NCI-H446 treated with DMSO at 0.1 percent for 48 hours (cell line): ENCODE results near the gene KCNG4.

Experiments
- DNase-seq: peaks from one replicate; lab custom pipeline; 2025; lab: John Stamatoyannopoulos, UW

The KCNG4 gene

DNA sequence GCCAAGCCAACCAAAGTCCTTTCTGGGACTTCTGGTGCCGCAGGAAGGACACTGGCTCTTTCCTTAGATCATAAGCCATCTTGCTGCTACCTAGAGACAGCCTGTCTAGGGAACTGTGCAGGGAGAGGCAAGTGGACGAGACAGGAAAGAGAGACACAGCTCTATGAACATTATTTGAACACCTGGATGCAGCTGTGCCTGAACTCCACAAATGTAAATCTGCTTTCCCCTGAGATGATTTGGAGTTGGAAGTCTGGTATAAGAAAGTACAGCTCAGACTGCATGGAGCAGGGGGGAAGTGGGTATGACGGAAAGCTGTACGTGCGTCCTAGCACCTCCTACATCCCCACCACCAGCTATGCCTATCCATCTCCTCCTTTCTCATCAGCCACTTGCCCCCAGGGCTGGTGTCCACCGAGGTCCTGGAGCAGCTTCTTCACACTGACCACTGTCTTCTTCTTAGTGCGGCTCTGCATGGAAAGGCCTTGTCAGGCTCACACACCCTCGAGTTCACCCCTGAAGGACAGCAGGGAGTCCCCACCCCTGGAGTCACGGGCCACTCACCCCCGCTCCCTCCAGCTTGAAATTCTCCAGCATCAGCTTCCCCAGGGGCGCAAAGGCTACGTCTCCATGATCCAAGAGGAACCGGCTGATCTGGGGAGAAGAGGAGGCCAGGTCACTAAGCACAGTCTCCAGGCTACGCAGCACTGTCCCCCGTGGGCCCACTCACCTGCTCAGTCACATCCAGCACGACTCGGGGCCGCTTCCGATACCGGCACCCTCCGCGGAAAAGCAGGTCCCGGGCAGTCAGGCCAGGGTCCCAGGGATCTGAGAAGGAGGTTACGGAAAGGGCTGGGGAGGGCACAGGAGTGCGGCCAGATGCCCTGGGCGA is 56.9 kb downstream of the KCNG4 start:
- DNase-seq, result no peak

DNA sequence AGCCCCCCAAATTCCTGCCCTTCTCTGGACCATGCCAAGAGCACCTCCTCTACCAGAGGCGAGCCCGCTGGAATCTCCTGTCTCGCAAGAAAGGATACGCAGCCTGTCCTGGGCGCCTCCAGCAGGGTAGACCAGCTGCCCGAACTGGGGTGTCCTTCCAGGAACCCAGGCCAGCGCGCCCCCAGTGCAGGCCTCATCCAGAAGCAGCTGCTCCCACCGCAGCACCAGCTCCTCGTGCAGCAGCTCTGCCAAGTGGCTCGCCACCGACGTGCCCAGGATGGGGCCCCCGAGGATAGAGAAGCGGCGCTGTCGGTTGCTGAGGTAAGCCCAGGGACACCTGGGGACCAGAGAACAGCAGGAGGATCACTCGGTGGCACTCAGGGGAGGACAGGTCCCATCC is 57.7 kb downstream of the KCNG4 start:
- no peak for DNase-seq

DNA sequence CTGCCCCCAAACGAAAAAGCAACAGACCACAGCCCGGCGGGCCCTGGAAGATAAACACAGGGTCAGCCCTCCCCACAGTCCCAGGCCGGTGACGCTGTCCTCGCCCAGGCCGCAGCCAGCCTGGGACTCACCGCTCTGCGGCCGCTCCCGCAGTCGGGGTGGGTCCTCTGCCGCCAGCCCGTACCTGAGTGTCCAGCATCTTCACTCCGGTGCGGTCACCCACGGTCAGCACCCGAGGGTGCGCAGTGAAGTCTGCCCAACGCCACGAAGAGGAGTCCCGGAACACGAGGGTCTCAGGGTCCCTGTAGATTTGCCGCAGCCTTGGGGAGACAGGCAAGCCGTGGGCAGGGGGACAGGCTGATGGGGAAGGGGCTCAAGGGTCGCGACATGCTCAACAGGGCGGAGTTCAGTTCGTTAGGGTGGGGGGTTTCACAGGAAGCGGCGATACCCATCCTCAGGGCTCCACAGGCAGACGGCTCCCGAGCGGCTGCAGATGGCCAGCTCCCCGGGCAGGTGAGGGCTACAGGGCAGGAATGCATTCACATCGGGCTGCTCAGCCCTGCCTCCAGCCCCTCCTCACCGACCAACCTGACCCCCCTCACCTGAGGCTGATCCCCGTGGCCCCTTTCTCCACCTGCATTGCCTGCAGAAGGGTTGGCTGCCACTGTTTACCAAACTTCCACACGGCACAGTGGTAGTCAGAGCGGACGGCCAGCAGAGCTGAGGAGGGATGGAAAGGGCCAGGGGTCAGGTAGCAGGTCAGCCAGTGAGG is 58.5 kb downstream of the KCNG4 start:
- no peak for DNase-seq

DNA sequence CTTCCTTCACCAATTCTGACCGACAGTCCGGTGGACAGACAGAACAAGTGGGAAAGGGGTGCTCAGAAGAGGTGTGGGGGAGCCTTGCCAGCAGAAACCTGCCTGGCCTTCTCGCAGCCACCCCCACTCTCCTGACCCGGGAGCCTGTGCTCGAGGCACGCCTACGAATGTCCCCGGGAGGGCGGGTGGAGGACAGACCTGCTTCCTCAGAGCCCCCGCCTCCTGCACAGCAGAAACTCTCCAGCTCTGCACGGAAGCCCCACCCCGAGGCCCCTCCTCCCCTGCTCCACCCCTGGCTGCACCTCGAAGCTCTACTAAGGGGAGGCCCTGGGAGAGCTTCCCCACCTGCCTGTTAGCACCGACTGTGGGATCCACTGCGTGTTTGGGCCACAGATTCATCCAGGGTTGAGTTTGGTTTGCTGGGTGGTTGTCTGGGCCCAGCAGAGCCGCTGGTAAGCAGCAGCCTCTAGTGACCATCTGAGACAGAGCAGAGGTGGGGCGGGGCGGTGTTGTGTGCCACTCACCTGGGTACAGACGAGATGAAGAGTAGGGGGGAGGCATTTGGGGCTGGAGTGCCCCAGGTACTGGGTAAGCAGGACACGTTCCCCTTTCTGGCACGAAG is 59.2 kb downstream of the KCNG4 start:
- no peak for DNase-seq

GRCh38 chr16:84179612-84180320 is 60.0 kb downstream of the KCNG4 start:
- no peak for DNase-seq

GRCh38 chr16:84178892-84179611 is 60.8 kb downstream of the KCNG4 start:
- no peak for DNase-seq

DNA sequence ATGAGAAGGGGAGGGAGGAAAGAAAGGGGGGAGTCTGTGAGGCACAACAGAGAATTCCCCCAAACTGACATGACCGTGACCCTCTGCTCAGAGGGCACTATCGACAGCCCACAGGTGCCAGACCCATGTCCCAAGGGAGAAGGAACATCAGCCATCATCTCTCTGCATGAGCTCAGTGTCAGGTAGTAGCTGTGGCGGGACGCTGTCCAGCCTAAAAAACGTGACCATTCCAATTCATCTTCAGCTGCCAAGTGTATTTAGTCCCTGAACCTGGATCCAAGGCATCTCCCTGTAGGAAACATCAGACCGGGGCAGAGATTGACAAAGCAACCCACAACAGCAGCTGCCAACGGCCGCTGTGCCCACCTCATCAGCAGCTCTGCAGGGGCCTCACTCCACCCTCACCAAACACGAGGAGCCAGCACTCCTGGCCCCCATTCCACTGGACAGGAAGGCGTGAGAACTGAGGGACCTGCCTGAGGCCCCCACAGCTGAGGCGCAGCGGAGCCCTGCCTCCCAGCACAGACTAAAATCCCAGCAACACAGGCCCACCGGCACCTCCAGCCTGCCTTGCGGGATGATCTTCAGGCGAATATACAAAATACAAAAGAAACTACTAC is 61.6 kb downstream of the KCNG4 start:
- DNase-seq, result no peak

DNA sequence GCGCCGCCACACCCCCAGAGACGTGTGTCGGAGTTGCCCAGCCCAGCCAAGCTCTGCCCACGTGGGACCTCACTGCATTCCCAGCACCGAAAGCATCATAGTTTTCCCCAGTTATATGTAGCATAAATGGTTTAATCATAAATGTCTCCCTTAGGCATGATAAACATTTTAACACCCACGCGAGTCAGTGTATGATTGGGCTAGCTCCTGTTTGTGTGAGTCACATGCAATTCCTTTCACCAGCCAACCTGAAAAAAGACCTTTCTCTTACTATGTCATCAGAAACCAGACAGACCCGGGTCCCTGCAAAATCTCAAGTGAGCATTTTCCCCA is 62.1 kb downstream of the KCNG4 start:
- DNase-seq, result no peak

- DNase-seq, result no peak
Observed at GRCh38 chr16:84176192-84177053, 63.4 kb downstream of the KCNG4 start.

GRCh38 chr16:84175350-84176081 is 64.3 kb downstream of the KCNG4 start:
- DNase-seq, result no peak

DNA sequence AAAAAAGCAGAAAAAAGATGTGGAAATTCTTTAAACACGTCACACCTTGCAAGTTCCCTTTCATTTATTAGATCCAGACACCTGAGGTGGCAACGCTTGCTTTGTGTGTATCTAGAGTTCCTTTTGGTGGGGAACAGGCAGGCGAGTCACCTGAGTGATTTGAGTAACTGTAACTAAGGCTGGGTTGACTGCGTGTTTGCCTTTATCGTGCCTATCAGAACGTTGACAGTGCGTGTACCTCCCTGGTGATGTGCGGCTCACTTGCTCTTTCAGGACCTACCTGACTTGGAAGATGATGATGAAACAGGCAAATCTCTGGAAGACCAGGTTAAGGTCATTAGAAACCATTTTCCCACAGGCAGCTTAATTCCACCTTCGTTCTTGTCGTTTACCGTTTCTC is 65.4 kb downstream of the KCNG4 start:
- DNase-seq, result no peak

GRCh38 chr16:84169765-84170310 is 70.0 kb downstream of the KCNG4 start:
- no peak for DNase-seq
